Ishikawa (cell line): ENCODE results near the gene MRM3.

Experiments used
- CEBPB ChIP-seq: IDR thresholded peaks from 2 replicates; pipeline ENCODE4 v1.6.1; 2012
- EP300 ChIP-seq: IDR thresholded peaks from 2 replicates; pipeline ENCODE4 v1.6.1; 2012; ENCODE audit warnings: borderline replicate concordance
- MAX ChIP-seq: IDR thresholded peaks from 2 replicates; pipeline ENCODE4 v1.6.1; 2012
- RAD21 ChIP-seq: IDR thresholded peaks from 2 replicates; pipeline ENCODE4 v1.6.1; 2012; ENCODE audit warnings: low read depth
- TAF1 ChIP-seq: IDR thresholded peaks from 2 replicates; pipeline ENCODE4 v1.6.1; 2012; ENCODE audit warnings: low read depth, mild to moderate bottlenecking
- YY1 ChIP-seq: IDR thresholded peaks from 2 replicates; pipeline ENCODE4 v1.6.1; 2012; ENCODE audit warnings: low read depth
- TF ChIP-seq, protein P1 (sequence below): IDR thresholded peaks from 2 replicates; pipeline ENCODE4 v1.6.1; 2012

DNA sequence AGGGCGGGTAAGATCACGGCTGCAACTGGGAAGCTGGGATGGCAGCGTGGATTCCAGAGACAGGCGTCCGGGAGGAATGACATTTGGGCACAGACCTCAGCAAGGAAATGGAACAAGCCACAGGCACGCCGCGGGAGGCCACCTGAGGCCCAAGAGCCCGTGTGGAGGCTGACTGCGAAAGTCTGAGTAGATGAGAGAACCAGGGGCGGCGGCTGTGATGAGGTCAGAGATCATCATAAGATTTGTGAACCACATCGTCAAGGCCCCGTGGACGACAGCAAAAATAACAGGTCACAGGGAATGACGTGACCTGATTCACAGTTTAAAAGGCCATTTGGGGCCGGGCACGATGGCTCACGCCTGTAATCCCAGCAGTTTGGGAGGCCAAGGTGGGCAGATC, 48.2 kb downstream of the MRM3 start:
- no peak for TF ChIP-seq MAX
- no peak for TF ChIP-seq CEBPB
- no peak for TF ChIP-seq TAF1
- TF ChIP-seq, protein P1, sequence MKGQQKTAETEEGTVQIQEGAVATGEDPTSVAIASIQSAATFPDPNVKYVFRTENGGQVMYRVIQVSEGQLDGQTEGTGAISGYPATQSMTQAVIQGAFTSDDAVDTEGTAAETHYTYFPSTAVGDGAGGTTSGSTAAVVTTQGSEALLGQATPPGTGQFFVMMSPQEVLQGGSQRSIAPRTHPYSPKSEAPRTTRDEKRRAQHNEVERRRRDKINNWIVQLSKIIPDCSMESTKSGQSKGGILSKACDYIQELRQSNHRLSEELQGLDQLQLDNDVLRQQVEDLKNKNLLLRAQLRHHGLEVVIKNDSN: no peak
- no peak for TF ChIP-seq YY1
- TF ChIP-seq RAD21: no peak
- no peak for TF ChIP-seq EP300
